ENCODE measurements around the gene DLG2. TPM values are rescaled to one million over a fixed set of nuclear protein-coding genes. Genes with fewer than 3 reads are reported as not detected.
A peak's percentile ranks its signal among the peaks of the same experiment; 100 is the strongest.

Gene DLG2
- total RNA-seq, 2 experiments from 2014 or later: 1.7 to 2.1 TPM

GRCh38 chr11:85602526-85603213 is 24.5 kb downstream of the DLG2 start:
- ChIA-PET CTCF (interaction anchor here (0.6 kb wide), 1 partner anchor 253 kb away, joined by 4 read pairs; no protein-coding TSS in a partner anchor), POLR2A (no interaction called here)
- Mint-ChIP-seq H3K36me3 (ENCODE audit: low read depth) (no peaks in the 10 kb centered on the region), H3K27me3 (peaks cover 2% of the 10 kb centered on the region), H3K4me3 (no peak overlapping the region), H3K9me3 (ENCODE audit: low read depth) (no peaks in the 10 kb centered on the region), H3K4me1 (no peaks in the 10 kb centered on the region), H3K27ac (no peak overlapping the region)
- DNase-seq (no peak), ATAC-seq (no peak)
- intact Hi-C loops (cut with DNase I, micrococcal nuclease): no loop called here

DNA sequence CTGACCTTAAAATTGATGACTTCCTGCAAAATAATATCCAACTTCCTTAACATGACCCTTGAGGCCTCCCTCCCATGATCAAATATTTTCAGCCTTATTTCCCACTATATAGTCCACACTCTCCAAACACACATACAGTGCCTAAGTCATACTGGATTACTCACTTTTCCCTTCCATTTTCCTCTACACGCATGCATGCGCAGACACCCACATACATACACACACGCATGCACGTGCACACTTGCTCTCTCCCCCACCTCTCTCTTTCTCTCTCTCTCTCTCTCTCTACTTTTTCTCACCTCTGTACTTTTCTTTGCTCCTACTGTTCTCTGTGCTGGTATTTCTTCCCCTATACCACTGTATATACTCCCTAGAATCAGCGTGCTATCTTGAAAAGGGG is 28.1 kb downstream of the DLG2 start:
- no peak for DNase-seq
- H3K27ac Mint-ChIP-seq: no peak overlapping the region
- peaks cover 2% of the 10 kb centered on the region for H3K27me3 Mint-ChIP-seq
- ChIA-PET POLR2A (no interaction called here), CTCF (interaction anchor here (1.2 kb wide), 1 partner anchor 858 kb away, joined by 3 read pairs; no protein-coding TSS in a partner anchor)
- no peaks in the 10 kb centered on the region for H3K9me3 Mint-ChIP-seq (ENCODE audit: low read depth)
- intact Hi-C loops (cut with DNase I, micrococcal nuclease): loop anchor here (5.0 to 10.0 kb wide), 5 partner anchors 63 to 1774 kb away; no protein-coding TSS in a partner anchor
- H3K4me3 Mint-ChIP-seq: no peak overlapping the region
- peak; percentile 12 for ATAC-seq
- H3K36me3 Mint-ChIP-seq (ENCODE audit: low read depth): no peaks in the 10 kb centered on the region
- no peaks in the 10 kb centered on the region for H3K4me1 Mint-ChIP-seq

DNA sequence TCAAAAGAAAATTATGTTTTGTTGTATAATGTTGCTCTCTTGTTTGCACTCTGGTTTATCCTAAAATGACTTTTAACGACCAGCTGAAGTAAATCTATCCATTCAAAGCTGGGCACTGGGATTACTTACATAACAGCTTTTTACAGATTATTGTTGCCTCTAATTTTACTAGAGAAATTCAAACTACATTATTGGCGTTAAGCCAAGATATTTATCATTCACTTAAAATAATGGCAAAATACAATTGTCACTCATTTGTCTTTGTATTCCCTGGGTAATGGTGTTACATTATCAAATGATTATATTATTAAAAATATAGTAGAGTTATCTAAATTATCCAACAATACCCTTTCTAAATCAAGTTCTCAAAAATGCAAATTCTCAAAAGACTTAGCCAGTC is 30.3 kb downstream of the DLG2 start:
- ChIA-PET POLR2A (no interaction called here), CTCF (interaction anchor here (0.9 to 2.5 kb wide), 3 partner anchors 31 to 350 kb away, joined by 3 to 6 read pairs (median 4); partner anchors contain the start of genes DLG2 and TMEM126B)
- Mint-ChIP-seq H3K4me3 (no peak overlapping the region), H3K27ac (no peak overlapping the region), H3K4me1 (no peaks in the 10 kb centered on the region), H3K9me3 (ENCODE audit: low read depth) (no peaks in the 10 kb centered on the region), H3K36me3 (ENCODE audit: low read depth) (no peaks in the 10 kb centered on the region), H3K27me3 (peaks cover 2% of the 10 kb centered on the region)
- intact Hi-C loops (cut with DNase I, micrococcal nuclease): loop anchor here (5.0 to 10.0 kb wide), 5 partner anchors 65 to 1772 kb away; no protein-coding TSS in a partner anchor
- ATAC-seq: no peak
- DNase-seq: no peak

- H3K9me3 Mint-ChIP-seq (ENCODE audit: low read depth): no peaks in the 10 kb centered on the region
- peaks cover 2% of the 10 kb centered on the region for H3K27me3 Mint-ChIP-seq
- ATAC-seq: peak; percentile 64
- intact Hi-C loops (cut with DNase I, micrococcal nuclease): loop anchor here (1.0 to 10.0 kb wide), 10 partner anchors 31 to 1771 kb away; partner anchors contain the start of genes CCDC83 (in 1 of the 2), DLG2 (in 1 of the 2) and TMEM126B (in 1 of the 2)
- H3K4me1 Mint-ChIP-seq: no peaks in the 10 kb centered on the region
- POLR2A ChIA-PET: no interaction called here
- H3K36me3 Mint-ChIP-seq (ENCODE audit: low read depth): no peaks in the 10 kb centered on the region
- no peak for DNase-seq
- H3K27ac Mint-ChIP-seq: no peak overlapping the region
- H3K4me3 Mint-ChIP-seq: no peak overlapping the region
- CTCF ChIA-PET: interaction anchor here (0.7 to 0.9 kb wide), 3 partner anchors 60 to 185 kb away, joined by 3 read pairs; no protein-coding TSS in a partner anchor
Measured at GRCh38 chr11:85595285-85595884, 31.8 kb downstream of the DLG2 start.

DNA sequence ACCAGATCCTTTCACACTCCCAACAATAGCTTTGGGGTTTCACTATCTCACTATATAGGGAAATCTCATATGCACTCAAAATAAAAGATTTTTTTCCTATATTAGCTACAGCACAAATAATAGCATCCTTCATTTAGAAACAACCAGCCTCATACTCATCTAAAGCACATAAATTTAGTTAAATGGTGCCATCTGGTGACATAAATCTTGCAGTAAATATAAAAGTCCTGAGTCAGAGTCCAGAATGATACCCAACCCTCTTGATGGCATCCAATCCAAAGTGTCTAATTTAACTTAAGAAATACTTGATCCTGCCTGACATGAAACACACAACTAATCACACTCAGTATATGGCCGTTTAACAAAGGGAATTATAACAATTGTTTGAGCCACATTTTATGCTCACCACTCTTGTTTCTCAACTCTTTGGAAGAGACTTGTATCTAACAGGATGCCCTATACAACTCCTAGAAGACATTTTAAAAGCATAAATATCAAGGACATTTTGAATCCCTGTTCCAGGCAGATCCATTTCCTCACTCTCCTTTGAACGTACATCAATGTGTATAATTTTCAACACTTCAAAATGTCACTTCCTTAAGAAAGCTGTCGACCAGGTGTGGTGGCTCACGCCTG is 36.2 kb downstream of the DLG2 start:
- CTCF ChIA-PET: interaction anchor here (1.0 kb wide), 1 partner anchor 28 kb away, joined by 3 read pairs; no protein-coding TSS in a partner anchor
- no peak overlapping the region for H3K4me3 Mint-ChIP-seq
- H3K27ac Mint-ChIP-seq: no peak overlapping the region
- H3K36me3 Mint-ChIP-seq (ENCODE audit: low read depth): no peaks in the 10 kb centered on the region
- H3K4me1 Mint-ChIP-seq: no peaks in the 10 kb centered on the region
- peak; percentile 47 for ATAC-seq
- H3K27me3 Mint-ChIP-seq: no peaks in the 10 kb centered on the region
- no peak for DNase-seq
- no peaks in the 10 kb centered on the region for H3K9me3 Mint-ChIP-seq (ENCODE audit: low read depth)
- POLR2A ChIA-PET: no interaction called here
- intact Hi-C loops (cut with DNase I, micrococcal nuclease): loop anchor here (2.0 to 10.0 kb wide), 3 partner anchors 234 to 1766 kb away; no protein-coding TSS in a partner anchor

- CTCF ChIA-PET: interaction anchor here (0.7 to 1.4 kb wide), 2 partner anchors 32 to 60 kb away, joined by 3 read pairs; no protein-coding TSS in a partner anchor
- intact Hi-C loops (cut with DNase I, micrococcal nuclease): no loop called here
Measured at GRCh38 chr11:85589373-85589772, 37.8 kb downstream of the DLG2 start.

DNA sequence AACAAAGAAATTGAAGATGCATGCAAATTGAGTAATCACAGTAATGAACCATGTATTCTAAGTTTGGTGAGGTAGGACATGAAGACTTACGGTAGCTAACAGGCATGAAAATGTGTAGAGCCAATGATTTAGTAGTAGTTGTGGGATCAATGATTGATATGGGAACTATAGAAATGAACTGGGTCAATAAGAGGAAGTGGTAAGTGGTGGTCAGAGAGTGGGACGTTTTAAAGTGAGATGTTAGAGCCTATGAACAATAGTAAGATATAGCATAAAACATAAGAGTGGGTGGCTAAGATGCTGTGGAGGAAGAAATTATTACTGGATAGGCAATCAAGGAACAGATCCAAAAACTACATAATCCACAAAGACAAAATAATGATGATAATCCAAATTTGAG is 45.0 kb downstream of the DLG2 start:
- ATAC-seq: peak; percentile 33
- no peaks in the 10 kb centered on the region for H3K27me3 Mint-ChIP-seq
- peaks cover 2% of the 10 kb centered on the region for H3K9me3 Mint-ChIP-seq (ENCODE audit: low read depth)
- no peak for DNase-seq
- intact Hi-C loops (cut with DNase I, micrococcal nuclease): no loop called here
- ChIA-PET POLR2A (no interaction called here), CTCF (no interaction called here)
- no peak overlapping the region for H3K4me3 Mint-ChIP-seq
- no peaks in the 10 kb centered on the region for H3K4me1 Mint-ChIP-seq
- no peak overlapping the region for H3K27ac Mint-ChIP-seq
- no peaks in the 10 kb centered on the region for H3K36me3 Mint-ChIP-seq (ENCODE audit: low read depth)

More at GRCh38 chr11:85589373-85589772, 37.8 kb downstream of the DLG2 start:
- Mint-ChIP-seq H3K4me1 (no peaks in the 10 kb centered on the region), H3K27me3 (no peaks in the 10 kb centered on the region), H3K27ac (no peak overlapping the region), H3K4me3 (no peak overlapping the region), H3K36me3 (ENCODE audit: low read depth) (no peaks in the 10 kb centered on the region), H3K9me3 (ENCODE audit: low read depth) (no peaks in the 10 kb centered on the region)
- POLR2A ChIA-PET: no interaction called here
- DNase-seq (no peak), ATAC-seq (no peak)

GRCh38 chr11:85575388-85575787 is 51.8 kb downstream of the DLG2 start:
- no peak for ATAC-seq
- no peaks in the 10 kb centered on the region for H3K36me3 Mint-ChIP-seq (ENCODE audit: low read depth)
- peaks cover 3% of the 10 kb centered on the region for H3K27me3 Mint-ChIP-seq
- no peak for DNase-seq
- peaks cover 4% of the 10 kb centered on the region for H3K9me3 Mint-ChIP-seq (ENCODE audit: low read depth)
- intact Hi-C loops (cut with DNase I, micrococcal nuclease): no loop called here
- H3K4me1 Mint-ChIP-seq: no peaks in the 10 kb centered on the region
- ChIA-PET CTCF (no interaction called here), POLR2A (no interaction called here)
- H3K4me3 Mint-ChIP-seq: no peak overlapping the region
- H3K27ac Mint-ChIP-seq: no peak overlapping the region

- H3K4me1 Mint-ChIP-seq: peaks cover 3% of the 10 kb centered on the region
- peaks cover 2% of the 10 kb centered on the region for H3K9me3 Mint-ChIP-seq (ENCODE audit: low read depth)
- CTCF ChIA-PET: interaction anchor here (0.8 kb wide), 1 partner anchor 9 kb away, joined by 5 read pairs; no protein-coding TSS in a partner anchor
- peaks cover 6% of the 10 kb centered on the region for H3K27me3 Mint-ChIP-seq
- H3K4me3 Mint-ChIP-seq: no peak overlapping the region
- no peaks in the 10 kb centered on the region for H3K36me3 Mint-ChIP-seq (ENCODE audit: low read depth)
- H3K27ac Mint-ChIP-seq: no peak overlapping the region
- DNase-seq (no peak), ATAC-seq (no peak)
- POLR2A ChIA-PET: no interaction called here
- intact Hi-C loops (cut with DNase I, micrococcal nuclease): no loop called here
Measured at GRCh38 chr11:85572056-85572455, 55.1 kb downstream of the DLG2 start.

- Mint-ChIP-seq H3K4me1 (peaks cover 3% of the 10 kb centered on the region), H3K27ac (no peak overlapping the region), H3K36me3 (ENCODE audit: low read depth) (no peaks in the 10 kb centered on the region), H3K9me3 (ENCODE audit: low read depth) (no peaks in the 10 kb centered on the region), H3K4me3 (no peak overlapping the region), H3K27me3 (peaks cover 6% of the 10 kb centered on the region)
- POLR2A ChIA-PET: interaction anchor here (0.7 kb wide), 1 partner anchor 1122 kb away, joined by 3 read pairs; no protein-coding TSS in a partner anchor
- CTCF ChIA-PET: interaction anchor here (1.4 kb wide), 1 partner anchor 14 kb away, joined by 3 read pairs; no protein-coding TSS in a partner anchor
- intact Hi-C loops (cut with DNase I, micrococcal nuclease): no loop called here
- DNase-seq (no peak), ATAC-seq (no peak)
Measured at GRCh38 chr11:85569525-85569924, 57.6 kb downstream of the DLG2 start.

DNA sequence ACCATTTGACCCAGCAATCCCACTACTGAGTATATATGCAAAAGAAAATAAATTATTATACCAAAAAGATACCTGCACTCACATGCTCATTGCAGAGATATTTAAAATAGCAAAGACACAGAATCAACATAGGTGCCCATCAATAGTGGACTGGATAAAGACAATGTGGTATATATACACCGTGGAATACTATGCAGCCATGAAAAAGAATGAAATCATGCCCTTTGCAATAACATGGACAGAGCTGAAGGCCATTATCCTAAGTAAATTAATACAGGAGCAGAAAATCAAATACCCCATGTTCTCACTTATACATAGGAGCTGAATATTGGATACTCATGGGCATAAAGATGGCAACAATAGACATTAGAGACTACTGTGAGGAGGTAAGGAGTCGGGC is 68.7 kb downstream of the DLG2 start:
- intact Hi-C loops (cut with DNase I, micrococcal nuclease): no loop called here
- no peaks in the 10 kb centered on the region for H3K36me3 Mint-ChIP-seq (ENCODE audit: low read depth)
- ChIA-PET CTCF (no interaction called here), POLR2A (no interaction called here)
- H3K9me3 Mint-ChIP-seq (ENCODE audit: low read depth): peaks cover 4% of the 10 kb centered on the region
- no peak overlapping the region for H3K4me3 Mint-ChIP-seq
- DNase-seq: no peak
- no peak for ATAC-seq
- peaks cover 4% of the 10 kb centered on the region for H3K27me3 Mint-ChIP-seq
- H3K27ac Mint-ChIP-seq: no peak overlapping the region
- no peaks in the 10 kb centered on the region for H3K4me1 Mint-ChIP-seq
